ENCODE measurements around the gene TUBB.

TUBB gene

GRCh38 chr6:30709101-30709868 lies 10.9 kb upstream of the TUBB start:
- H3K36me3 ChIP-seq (ENCODE audit: control insufficient read depth in 2 of 2, insufficient read depth in 1 of 2, low read length in 2 of 2), result peaks cover 53 to 92% of the 10 kb centered on the region in 2 experiments
- POLR2A ChIA-PET, result interaction anchor here (1.0 to 1.2 kb wide), 2 partner anchors 12 to 19 kb away, joined by 3 to 4 read pairs; partner anchors contain the start of gene NRM
- H3K27ac ChIP-seq (ENCODE audit: extremely low read depth, low read depth, low read length), result no peak overlapping the region
- H3K4me1 ChIP-seq (ENCODE audit: control insufficient read depth, insufficient read depth, low read length), result peaks cover 17% of the 10 kb centered on the region
- no peak for TF ChIP-seq ZNF37A (tag by site-specific recombination; IDR thresholded peaks at IDR 0.05)
- no peak for TF ChIP-seq ZNF510 (tag by site-specific recombination; IDR thresholded peaks at IDR 0.05; ENCODE audit: insufficient replicate concordance)
- peak; percentile 21; the same call in 1 of the 2 replicates for TF ChIP-seq ZNF280D (tag by site-specific recombination; IDR thresholded peaks at IDR 0.05)
- TF ChIP-seq PRDM1 (tag by site-specific recombination; IDR thresholded peaks at IDR 0.05), result 0 out of 2 replicates have a peak, but pooled peaks have one; percentile 13
- TF ChIP-seq AEBP2 (tag by site-specific recombination; IDR thresholded peaks at IDR 0.05; ENCODE audit: borderline replicate concordance), result no peak
- TF ChIP-seq ZNF146 (tag by site-specific recombination; IDR thresholded peaks at IDR 0.05), result peak; percentile 96
- no peak overlapping the region for H3K4me3 ChIP-seq (ENCODE audit: low read depth, low read length)
- CTCF ChIA-PET, result interaction anchor here (0.7 to 5.0 kb wide), 6 partner anchors 10 to 177 kb away, joined by 3 to 32 read pairs (median 5); no protein-coding TSS in a partner anchor
- no peaks in the 10 kb centered on the region for H3K9me3 ChIP-seq (ENCODE audit: control insufficient read depth, insufficient read depth, low read depth, low read length)

DNA sequence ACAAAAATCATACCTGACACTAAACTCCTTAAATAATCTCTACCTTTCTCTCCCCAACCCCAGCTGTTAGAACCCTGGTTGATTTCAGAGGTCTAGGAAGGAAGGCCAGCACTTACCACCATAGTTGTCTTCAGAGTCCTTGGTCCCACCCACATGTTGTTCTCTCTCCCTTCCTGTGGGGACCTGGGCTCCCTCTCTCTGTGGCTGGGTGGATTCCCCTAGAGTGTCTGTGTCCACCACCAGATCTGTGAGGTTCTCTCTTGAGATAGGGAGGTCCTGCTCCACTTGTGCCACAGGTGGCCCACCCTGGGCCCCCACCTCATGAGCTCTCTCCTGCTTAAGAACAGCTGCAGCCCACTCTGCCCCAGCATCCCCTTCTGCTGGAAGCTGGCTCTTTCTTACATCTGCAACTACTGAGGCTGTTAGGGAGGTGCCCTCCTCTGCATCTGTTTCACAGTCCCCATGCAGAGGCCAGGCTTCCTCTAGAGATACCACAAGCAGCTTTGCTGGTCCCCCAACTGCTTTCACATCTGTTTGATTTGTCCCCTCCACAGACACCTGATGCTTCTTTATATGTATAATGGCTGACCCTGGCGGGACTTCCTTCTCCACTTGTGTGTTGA lies 8.3 kb upstream of the TUBB start:
- no peak for TF ChIP-seq GLIS1 (tag by site-specific recombination; IDR thresholded peaks at IDR 0.05)
- TF ChIP-seq, protein P1, sequence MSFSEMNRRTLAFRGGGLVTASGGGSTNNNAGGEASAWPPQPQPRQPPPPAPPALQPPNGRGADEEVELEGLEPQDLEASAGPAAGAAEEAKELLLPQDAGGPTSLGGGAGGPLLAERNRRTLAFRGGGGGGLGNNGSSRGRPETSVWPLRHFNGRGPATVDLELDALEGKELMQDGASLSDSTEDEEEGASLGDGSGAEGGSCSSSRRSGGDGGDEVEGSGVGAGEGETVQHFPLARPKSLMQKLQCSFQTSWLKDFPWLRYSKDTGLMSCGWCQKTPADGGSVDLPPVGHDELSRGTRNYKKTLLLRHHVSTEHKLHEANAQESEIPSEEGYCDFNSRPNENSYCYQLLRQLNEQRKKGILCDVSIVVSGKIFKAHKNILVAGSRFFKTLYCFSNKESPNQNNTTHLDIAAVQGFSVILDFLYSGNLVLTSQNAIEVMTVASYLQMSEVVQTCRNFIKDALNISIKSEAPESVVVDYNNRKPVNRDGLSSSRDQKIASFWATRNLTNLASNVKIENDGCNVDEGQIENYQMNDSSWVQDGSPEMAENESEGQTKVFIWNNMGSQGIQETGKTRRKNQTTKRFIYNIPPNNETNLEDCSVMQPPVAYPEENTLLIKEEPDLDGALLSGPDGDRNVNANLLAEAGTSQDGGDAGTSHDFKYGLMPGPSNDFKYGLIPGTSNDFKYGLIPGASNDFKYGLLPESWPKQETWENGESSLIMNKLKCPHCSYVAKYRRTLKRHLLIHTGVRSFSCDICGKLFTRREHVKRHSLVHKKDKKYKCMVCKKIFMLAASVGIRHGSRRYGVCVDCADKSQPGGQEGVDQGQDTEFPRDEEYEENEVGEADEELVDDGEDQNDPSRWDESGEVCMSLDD (tag by site-specific recombination; IDR thresholded peaks at IDR 0.05), result no peak
- no peak for TF ChIP-seq MYNN (tag by site-specific recombination; IDR thresholded peaks at IDR 0.05; ENCODE audit: borderline replicate concordance)
- peak; percentile 68 for TF ChIP-seq SCRT2 (tag by site-specific recombination; IDR thresholded peaks at IDR 0.05)
- CTCF ChIA-PET, result interaction anchor here (0.5 to 5.0 kb wide), 9 partner anchors 10 to 374 kb away, joined by 3 to 32 read pairs (median 5); no protein-coding TSS in a partner anchor
- peaks cover 54 to 86% of the 10 kb centered on the region in 2 experiments for H3K36me3 ChIP-seq (ENCODE audit: control insufficient read depth in 2 of 2, insufficient read depth in 1 of 2, low read length in 2 of 2)
- no peaks in the 10 kb centered on the region for H3K9me3 ChIP-seq (ENCODE audit: control insufficient read depth, insufficient read depth, low read depth, low read length)
- H3K27ac ChIP-seq (ENCODE audit: extremely low read depth, low read depth, low read length), result no peak overlapping the region
- POLR2A ChIA-PET, result interaction anchor here (0.5 to 1.4 kb wide), 6 partner anchors 9 to 103 kb away, joined by 3 to 5 read pairs (median 4); partner anchors contain the start of gene NRM
- no peak overlapping the region for H3K4me3 ChIP-seq (ENCODE audit: low read depth, low read length)
- H3K4me1 ChIP-seq (ENCODE audit: control insufficient read depth, insufficient read depth, low read length), result peaks cover 13% of the 10 kb centered on the region
